ENCODE results near the gene LENG8.
"Not testable (repeated sequence)": the region's sequence is repeated elsewhere in the genome, so short reads cannot be mapped to it uniquely, and the experiment has no call there.

The LENG8 gene

DNA sequence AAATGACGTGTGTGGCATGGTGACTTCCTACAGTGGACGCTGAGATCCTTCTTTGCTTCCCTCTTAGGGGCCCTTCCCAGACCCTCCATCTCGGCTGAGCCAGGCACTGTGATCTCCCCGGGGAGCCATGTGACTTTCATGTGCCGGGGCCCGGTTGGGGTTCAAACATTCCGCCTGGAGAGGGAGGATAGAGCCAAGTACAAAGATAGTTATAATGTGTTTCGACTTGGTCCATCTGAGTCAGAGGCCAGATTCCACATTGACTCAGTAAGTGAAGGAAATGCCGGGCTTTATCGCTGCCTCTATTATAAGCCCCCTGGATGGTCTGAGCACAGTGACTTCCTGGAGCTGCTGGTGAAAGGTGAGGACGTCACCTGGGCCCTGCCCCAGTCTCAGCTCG, 58.8 kb downstream of the LENG8 start:
- TF ChIP-seq, protein P1, sequence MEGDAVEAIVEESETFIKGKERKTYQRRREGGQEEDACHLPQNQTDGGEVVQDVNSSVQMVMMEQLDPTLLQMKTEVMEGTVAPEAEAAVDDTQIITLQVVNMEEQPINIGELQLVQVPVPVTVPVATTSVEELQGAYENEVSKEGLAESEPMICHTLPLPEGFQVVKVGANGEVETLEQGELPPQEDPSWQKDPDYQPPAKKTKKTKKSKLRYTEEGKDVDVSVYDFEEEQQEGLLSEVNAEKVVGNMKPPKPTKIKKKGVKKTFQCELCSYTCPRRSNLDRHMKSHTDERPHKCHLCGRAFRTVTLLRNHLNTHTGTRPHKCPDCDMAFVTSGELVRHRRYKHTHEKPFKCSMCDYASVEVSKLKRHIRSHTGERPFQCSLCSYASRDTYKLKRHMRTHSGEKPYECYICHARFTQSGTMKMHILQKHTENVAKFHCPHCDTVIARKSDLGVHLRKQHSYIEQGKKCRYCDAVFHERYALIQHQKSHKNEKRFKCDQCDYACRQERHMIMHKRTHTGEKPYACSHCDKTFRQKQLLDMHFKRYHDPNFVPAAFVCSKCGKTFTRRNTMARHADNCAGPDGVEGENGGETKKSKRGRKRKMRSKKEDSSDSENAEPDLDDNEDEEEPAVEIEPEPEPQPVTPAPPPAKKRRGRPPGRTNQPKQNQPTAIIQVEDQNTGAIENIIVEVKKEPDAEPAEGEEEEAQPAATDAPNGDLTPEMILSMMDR (IDR thresholded peaks at IDR 0.05; ENCODE audit: low read depth, low read length) = no peak
- no peak for DNase-seq (ENCODE audit: extremely low read depth, low read depth)

GRCh38 chr19:54508487-54508886, 59.5 kb downstream of the LENG8 start:
- not testable (repeated sequence) for DNase-seq (ENCODE audit: extremely low read depth, low read depth)

- DNase-seq (ENCODE audit: extremely low read depth, low read depth) = not testable (repeated sequence)
Measured at GRCh38 chr19:54509200-54509940, 60.4 kb downstream of the LENG8 start.

All from AG09319 (cell line).